Activated CD4-positive, alpha-beta T cell treated with anti-CD3 and anti-CD28 coated beads for 1 hour (primary cell): Measurements from ENCODE around the gene ARSJ.

Experiments
- DNase-seq: peaks from one replicate; pipeline ENCODE4 v3.0.0-alpha.2; 2020

The ARSJ gene

DNA sequence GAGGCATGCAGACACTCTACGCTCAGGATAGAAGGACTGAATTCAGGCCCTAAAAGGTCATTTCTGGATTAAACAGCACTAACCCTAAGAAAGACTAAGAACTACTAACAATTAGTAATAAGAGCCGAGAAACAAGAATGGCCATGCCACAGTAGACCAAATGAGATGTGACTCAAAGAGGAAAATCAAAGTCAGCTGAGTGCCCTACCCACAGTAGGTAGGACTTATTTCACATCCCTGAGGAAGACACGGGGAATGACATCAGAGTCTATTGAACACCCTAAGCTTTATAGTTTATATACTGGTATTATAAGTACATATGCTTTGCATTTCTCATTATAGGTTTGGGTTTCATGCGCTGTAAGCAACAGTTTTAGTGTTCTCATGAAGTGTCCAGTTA, 2.7 kb upstream of the ARSJ start:
- no peak for DNase-seq

DNA sequence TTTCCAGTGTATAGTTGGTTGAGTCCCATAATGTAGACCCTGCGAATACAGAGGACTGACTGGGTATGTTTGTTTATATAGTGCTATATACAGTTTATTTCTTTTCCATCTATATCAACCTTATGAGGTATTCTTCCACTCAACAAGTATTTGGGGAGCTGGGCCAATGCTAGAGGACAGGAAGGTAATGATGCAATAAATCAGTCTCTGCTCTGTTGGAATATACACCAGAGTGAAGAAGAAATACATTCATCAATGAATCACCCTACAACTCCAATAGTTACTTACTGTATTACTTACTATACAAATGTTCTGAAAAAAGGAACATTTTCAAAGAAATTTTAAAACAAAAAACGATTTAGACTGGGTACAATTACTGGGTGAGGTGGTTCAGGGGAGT, 2.1 kb upstream of the ARSJ start:
- DNase-seq: no peak

DNA sequence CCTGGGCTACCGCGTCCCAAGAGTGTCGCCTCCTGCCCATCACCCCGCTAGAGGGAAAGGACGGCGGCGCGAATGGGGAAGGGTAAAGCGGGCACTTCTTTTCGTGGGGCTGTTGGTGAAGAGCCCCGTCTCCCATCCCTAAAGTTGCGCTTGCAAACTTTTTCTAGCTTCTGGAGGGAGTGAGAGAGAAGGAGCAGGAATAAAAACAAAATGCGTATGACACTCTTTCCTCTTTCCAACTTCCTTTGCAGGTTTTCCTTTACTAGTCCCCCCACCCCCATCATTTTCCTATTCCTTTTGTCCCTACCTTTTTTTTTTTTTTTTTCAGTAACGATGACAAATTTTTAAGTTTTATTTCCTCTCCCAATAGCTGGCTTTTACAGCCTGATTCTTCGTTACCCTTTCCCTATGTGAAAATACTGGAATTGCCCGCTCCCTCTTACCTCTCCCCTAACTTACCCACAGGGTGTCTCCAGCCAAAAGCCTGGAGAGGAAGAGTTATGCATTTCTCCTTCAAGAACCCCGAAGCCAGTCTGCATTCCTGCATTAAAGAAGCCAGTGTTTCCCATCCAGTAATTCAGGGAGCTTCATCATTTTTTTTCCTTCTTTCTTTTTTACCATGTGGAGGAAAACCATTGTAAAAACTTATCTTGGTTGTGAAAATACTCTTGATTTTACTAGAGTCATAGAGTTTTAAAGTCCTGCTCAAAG, 613 bp upstream of the ARSJ start:
- no peak for DNase-seq

DNA sequence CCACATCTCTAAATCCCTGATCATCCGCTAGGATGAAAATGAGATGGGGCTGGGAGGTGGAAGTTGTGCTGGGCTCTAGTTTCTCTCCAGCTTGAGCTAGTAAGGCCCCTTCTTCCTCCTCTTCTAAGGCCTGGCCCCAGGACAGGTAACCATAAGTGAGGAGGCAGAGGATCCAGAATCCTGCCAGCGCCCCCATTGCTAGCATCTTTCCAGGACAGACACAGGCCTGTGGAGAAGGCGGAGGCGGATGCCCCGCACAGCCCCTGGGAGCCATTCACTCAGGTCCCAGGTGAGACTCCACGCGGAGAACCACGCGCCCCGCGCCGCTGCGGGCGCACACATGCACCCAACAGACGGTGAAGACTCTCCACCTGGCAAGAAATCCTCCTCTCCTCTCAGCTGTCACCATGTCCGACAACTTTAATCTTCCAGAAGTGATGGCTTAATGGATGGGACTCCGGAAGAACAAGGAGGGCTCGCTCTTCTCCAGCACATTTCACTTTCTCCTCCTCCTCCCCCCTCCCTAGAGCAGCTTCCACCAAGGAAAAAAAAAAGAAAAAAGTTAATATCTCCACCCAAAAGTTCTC, 793 bp downstream of the ARSJ start:
- no peak for DNase-seq

DNA sequence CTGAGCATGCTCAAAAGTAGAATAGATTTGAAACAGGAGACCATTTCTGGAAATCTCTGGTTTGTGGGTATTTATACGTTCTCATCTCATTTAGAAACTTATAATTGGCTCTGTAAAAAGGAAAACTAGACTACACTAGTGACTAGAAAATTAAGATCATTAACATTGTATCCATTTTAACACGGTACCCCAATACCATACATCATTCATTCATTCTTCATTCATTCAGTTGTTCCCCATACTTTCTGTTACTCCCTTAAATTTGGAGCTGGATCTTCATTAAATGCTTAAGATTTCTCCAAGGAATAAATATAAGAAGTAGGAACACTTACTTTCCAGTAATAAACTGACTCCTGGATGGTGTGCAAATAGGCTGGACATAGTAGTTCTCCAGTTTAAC, 1.3 kb downstream of the ARSJ start:
- no peak for DNase-seq

DNA sequence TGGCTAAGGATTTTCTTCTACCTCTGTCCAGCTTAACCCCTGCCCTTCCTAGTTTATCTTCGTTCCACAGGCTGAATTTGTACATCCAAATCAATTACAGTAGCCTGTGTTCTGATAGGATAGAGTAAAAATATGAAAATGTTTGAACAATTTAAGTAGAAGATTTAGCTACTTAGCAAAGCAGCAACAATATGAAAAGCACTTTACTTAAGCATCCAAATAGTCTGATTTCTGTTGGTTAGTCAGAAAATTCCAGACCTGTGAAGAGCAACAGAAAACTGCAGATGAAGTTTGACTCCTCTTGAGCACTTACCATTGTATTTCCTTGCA, 2.0 kb downstream of the ARSJ start:
- DNase-seq: no peak

DNA sequence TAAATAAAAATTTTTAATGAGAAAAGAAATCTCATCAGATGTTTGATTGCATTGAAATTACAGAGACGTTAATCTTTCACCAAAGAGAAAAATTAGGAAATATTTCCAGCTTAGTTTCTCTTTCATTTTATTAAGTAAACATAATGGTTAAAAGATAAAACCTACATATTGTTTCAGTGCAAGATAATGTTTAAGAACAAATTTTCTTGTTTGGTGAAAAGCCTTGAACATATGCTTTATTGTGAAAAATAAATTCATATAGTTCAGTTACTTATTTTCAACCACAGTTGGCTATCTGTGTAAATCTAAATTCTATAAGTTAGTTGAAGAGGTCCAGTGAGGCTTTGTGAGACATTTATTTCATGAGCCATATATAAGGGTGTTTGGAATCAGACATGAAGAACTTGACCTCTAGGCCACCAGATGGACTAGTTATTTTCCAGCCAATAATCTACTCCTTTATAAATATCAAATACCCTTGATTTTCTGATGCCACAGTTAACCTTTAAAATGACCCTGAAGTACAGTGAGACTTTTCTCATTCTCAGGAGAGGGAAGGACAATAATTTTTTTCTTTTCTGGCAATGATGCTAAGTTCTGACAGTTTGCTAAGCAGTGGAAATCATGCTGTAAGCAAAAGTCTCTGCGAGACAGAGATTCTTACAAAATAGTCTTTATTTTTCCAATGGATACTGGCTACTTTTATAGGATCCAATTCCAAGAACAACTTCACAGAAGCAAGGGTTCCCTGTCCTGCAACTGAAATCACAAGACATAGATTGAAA, 2.5 kb downstream of the ARSJ start:
- no peak for DNase-seq

DNA sequence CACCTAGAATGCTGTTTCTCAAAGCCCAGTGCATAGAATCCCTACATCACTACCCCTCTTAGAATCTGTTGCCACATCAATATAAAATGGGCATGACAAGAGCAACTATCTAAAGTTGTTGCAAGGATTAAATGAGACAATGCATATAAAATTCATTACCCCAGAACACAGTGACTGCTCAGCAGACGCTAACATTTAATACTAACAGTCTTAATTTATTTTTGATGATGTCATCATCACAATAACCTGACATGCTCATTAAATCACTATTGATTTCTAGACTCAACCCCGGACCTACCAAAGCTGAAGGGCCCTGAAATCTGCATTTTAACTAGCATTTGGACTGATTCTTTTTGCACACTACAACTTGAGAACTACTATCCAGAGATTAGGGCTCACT, 3.9 kb downstream of the ARSJ start:
- DNase-seq: no peak

DNA sequence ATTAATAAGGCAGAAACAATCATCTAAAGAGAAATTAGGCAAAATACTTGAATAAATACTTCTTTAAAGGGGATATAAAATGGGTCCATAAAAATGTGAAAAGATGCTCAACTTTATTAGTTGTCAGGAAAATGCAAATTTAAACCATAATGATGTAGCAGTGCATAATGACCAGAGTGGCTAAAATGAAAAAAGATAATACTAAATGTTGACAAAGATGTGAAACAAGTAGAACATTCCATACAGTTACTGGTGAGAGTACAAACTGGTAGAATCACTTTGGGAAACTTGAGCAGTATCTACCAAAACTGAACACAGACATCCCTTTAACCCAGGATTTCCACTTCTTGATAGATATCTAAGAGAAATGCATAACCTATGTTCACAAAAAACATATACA, 5.0 kb downstream of the ARSJ start:
- DNase-seq: no peak

DNA sequence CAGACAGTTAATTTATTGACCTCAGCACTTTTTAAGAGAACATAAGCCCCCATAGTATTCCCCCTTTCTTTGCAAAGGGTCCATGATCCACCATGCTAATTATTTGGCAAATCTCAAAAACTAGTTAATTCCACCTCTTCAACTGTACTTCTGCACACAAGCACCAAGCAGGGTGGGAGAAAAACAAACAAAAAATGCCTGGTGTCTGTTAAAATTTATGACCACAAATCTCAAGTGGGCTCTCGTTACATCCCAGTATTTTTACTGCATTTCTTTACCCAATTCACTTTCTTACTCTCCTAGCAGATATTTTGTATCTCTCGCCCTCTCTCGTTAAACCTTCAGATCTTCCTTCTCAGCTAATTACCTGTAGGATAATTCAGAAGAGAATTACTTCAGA, 6.1 kb downstream of the ARSJ start:
- DNase-seq: no peak

DNA sequence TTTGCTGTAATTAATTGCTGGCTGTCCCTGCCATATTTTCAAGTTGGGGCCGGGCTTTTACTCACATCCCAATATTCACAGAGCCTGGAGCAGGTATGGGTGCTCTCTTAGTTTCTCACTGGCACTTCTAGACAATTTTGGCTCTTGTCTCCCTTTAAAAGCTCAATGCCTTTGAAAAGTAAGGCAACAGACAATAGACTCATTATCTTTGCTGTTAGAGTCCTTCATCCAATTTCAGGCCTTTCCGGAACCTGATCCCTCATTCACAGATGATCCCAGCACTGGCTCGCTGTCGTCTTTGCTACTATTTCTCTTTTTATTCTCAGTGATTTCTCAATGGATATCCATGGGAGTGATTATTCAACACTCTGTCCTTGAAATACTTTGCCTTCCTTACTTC, 6.7 kb downstream of the ARSJ start:
- DNase-seq: no peak

DNA sequence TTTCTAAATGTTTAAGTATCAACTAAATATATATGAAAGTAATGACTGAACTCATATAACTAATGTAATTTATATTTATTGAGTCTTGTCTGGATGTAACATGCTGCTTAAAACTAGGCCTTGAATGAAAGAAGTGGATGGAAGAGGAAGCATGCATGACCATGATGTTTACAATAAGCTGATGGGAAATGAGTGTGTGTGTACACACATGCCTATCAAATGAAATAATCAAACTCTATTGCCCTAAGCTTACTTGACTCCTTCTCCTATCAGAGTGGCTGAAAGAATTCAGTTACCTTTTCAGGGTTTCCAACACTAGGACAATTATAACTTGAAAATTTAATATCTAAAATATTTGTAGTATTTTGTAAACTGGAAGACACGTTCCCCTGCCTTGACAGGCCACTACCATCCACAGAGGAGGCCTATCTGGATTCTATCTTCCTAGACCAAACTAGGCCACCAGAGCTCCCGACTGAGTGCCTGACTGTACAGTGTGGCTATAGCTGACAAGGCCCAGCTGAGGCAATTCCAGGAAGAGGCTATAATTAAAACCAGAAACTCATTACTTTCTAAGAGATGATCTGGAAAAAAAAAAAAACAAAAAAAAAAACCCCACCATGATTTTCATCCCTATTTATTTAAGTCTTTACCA, 7.6 kb downstream of the ARSJ start:
- DNase-seq: no peak

DNA sequence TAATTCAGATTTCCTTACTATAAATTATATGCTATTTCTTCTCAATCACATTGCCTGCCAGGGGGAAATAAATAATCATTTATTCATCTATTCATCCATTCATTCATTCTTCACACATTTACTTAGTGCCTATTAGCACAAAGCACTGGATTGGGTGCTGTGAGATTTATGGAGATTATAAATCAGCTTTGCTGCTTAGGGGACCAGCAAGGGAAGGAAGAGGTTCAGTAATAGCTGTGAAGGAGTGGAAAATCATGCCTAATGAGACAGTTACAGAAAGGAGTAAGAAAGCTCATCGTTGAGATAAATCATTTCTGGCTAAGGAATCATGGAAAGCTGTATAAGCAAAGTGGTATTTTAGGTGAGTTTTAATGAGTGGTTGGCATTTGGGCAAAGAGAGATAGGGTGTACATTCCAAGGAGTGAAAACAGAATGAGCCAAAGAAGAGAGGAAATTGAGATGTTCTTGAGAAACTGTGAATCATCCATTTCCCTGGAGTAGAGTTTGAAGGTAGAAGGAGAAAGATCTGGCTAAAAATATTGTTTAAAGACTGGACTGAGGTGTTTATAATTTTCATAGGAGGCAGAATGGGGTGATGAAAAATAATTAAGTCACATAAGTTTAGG, 9.6 kb downstream of the ARSJ start:
- no peak for DNase-seq

DNA sequence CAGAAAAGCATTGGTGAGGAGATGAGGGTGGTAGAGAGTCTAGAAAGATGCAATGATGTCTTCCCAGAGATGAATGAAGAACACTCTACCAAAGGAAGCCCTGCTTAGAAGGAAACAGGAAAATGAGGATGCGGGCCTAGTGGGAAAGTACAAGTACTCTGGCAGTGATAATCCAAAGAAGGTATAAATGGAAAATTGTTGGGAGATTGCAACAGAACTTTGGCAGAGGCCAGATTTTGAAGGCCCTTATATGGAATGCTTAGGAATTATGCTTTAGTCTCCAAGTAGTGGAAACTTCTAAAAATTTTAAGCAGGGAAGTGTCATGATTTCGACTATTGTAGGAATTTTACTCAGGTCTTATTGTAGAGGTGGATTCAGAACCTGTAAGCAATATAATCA, 11.0 kb downstream of the ARSJ start:
- DNase-seq: no peak

DNA sequence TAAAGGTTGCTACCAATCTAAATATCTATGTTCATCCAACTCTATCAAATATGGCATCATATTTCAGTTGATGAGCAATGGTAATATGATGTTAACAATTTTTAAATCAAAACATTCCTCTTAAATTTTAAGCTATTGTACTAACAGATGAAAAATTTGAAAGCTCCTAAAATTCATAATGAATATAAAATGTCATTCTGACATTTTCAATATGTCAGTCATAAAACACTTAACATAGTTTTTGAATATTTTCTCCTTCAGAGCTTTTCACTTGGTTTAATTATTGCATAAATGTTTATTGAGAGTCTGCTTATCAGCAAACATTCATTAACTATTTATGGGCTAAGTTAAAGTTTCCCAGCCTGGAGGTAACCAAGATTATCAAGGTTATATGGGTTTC, 11.8 kb downstream of the ARSJ start:
- no peak for DNase-seq

DNA sequence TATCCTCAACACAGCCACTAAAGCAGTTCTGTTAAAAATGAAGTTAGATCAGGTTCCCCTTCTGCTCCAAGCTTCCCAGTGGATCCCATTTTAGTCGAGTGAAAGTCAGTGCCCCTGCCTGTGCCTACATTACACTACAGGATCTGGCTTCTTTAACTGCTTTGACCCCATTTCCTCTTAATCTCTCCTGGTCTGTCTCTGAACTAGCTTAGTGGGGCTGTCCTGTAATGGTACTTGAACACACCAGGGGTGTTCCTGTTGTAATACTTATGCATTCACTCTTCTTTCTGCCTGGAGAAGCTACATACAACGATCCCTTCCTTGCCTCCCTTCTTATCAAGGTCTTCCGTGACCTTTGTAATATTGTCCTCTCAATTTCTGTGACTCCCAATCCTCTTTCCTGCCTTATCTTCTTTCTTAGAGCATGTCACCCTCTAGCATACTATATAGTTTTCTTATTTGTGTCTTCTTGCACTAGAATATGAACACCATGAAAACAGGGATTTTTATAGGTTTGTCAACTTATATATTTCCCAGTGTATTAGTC, 16.7 kb downstream of the ARSJ start:
- DNase-seq: no peak

DNA sequence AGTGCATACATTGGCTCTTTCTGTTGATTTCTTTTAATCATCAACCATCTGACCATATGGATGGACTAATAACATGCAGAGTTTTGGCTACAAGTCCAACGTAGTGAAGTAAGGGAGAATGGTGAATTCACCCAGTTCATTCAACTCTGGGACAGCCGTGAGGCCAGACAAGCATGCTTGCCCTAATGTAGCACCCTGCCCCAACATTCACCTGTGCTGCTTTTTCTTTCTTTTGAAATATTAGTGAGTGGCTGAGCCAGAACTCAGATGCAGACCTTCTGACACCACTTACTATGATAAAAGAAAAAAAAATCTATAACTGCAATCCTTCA, 17.5 kb downstream of the ARSJ start:
- no peak for DNase-seq

DNA sequence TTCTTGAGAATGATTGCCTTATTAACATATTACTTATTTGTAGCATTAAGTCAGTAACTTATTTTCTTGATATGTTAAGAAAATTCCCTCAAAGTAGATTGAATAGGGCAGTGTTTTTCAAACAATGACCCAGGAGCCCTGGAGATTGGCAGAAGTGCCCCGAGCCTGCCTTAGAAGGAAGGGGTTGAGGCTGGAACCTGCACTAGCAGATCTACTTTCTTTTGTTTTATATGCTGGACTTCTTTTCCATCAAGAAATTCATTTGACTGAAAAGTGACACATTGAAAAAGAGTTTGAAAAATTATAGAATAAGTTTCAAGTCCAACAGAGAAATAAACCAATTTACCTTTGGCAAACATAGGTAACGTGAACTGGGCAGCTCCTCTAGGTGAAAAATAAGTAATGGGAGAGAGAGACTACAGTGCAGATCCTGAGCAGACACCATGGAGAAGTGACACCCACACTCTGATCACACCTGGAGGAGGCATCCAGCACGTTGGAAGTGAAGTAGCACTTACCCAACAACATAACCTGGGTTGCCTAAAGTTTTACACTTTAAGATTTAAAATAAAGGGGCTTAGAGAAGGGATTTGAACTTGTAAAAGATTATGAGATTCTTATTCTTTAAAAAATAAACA, 18.6 kb downstream of the ARSJ start:
- no peak for DNase-seq

DNA sequence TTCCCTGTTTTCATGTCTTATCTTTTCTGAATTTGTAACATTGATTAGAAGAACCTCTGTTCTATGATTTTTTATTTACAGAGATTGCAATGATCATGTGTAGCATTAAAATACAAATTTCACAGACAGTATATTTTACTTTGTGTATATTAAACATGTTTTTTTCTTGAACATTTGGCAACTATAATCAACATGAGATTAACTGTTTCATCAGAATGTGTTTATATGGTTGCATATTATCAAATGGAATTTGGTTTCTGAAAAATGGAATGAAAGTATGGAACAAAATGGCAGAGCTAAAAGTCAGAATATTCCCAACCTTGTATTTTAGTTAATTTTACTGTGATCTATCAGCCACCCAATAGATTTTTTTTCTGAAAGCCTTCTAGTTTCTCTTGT, 19.9 kb downstream of the ARSJ start:
- no peak for DNase-seq

DNA sequence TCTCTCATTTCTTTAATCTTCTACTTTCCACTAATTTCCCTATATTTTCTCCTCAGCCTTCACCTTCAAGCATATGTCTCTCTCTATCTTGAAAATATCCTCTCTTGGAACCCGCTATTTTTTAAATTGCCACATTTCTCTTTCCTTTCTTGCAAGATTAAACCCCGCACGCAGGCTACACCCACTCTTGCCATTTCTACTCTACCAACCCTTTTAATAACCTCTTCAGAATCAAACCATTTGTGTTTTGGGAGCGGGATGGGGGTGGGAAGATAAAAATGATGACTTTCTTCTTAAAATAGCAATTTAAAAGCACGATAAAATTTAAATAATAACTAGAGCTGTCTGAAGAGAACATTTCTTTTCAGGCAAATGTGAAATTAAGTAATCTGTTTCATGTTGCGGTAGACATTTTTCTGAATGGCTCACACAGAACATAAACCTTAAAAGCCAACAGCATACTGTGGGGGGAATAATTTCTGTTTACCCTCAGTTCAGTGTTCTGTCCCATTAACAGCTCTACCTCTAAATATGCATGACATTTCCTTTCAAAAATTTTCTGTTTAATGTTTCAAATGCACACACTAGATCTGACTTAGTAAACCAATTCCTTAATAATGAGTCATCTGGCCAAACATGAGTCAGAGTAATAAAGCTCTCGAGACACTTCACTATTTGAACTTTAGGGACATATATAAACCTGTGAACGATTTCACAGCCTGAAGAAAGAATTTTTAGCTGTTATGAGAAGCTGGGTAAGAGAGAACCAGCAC, 20.5 kb downstream of the ARSJ start:
- DNase-seq: no peak

DNA sequence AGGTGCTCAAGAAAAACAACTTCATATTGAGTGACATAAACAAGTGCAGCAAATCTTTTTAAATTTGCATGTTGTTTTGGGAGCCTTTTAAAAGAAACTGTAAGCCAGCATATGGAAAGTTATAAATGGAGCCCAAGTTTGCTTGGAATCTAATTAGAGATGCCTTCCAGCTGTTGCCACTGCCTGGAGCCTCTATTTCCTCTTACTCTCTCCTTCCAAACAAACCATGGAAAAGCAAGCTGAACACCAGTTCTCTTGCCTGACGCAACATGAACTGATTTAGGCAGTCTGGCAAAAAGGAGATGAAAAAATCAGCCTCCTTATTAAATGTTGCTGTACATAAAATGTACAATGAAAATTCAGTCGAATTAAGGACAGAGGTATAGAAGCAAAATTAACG, 21.5 kb downstream of the ARSJ start:
- no peak for DNase-seq

DNA sequence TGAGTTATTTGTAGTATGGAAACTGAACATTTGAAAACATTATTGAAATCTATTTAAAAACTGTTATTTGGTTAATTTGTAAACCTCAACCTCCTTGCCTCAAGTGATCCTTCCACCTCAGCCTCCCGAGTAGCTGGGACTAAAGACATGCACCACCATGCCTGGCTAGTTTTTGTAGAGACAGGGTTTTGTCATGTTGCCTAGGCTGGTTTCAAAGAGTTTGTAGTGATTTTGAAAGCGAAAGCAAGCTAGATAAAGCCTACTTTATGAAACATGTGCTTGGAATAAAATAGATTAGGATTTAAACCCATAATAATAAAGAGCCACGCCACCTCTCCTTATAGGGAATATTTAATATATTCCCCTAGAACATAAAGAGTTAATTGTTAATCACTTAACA, 23.5 kb downstream of the ARSJ start:
- DNase-seq: no peak
